GM04504 (cell line): ENCODE results near the gene OTUD5.

Experiments
- DNase-seq: peaks from one replicate; pipeline ENCODE4 v3.0.0-alpha.2; 2012; ENCODE audit warnings: low read depth

The OTUD5 gene

GRCh38 chrX:48972220-48973164 is 15.1 kb upstream of the OTUD5 start:
- no peak for DNase-seq

DNA sequence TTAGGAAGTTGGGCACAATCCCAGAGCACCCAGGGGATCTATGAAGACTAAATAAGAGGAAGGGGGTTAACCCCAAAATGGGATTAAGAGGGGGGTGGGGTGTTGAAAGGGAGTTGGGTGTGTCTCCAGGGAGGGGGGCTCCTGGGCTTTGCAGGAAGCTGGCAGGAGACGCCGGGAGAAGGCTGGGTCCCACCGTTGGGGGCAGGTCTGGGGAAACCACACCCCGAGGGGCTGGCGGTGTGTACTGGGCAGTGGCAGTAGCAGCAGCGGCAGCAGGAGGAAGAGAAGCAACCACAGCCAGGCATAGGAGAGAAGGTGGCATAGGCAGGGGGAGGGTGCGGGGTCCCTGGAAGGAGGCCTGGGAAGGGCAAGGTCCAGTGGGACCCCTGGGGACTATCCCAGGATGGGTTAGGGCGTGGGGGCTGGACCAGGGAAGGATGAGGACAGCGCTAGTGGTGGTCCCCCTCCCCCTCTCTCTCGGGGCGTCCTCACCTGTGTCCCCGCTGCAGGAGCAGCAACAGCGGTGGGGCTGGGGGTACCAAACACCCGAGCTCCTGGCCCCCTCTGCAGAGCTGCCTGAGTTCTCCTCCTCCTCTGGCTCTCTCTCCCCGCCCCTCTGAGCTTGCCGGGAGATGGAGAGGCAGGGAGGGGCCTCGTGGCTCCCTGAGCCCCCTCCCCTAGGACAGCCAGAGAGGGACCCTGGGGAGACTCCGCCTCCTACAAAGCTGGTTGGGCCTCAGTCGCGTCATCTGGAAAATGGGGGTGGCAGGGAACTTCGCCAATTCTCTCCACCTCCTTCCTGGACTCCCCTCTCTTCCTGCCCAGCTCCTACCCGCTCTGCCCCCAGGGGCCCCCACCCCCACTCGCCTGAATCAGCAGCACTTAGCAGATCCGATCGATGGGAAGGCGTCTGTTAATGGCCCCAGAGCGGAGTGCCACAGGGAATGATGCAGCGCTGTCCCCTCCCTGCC is 14.1 kb upstream of the OTUD5 start, which contains the start of gene KCND1:
Gene KCND1, minus strand, starts transcription at position 596 of the 971 bp plus-strand sequence. CDS start 1,573 bp downstream, outside the sequence.
- DNase-seq: no peak

- DNase-seq: no peak
These were observed 12.1 kb upstream of the OTUD5 start for GRCh38 chrX:48969471-48969870.

DNA sequence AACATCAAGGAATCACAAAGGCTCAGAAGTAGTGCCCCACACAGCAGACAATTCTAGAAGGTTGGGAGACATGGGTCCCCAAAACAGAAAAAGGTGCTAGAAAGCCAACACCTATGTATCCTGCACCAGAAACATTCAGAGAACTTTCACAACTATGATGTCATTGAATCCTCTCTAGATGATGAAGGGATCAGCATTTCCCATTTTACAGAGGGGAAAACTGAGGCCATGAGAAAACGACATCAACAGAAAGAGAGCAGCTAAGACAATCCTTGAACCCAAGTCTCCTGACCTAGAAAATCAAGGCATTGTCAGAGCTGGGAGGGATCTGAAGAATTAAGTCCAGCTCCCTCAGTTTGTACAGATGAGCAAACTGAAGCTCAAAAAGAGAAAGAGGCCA is 11.0 kb upstream of the OTUD5 start:
- DNase-seq: no peak

- DNase-seq: no peak
These were observed 9.6 kb upstream of the OTUD5 start for GRCh38 chrX:48966796-48967579.

DNA sequence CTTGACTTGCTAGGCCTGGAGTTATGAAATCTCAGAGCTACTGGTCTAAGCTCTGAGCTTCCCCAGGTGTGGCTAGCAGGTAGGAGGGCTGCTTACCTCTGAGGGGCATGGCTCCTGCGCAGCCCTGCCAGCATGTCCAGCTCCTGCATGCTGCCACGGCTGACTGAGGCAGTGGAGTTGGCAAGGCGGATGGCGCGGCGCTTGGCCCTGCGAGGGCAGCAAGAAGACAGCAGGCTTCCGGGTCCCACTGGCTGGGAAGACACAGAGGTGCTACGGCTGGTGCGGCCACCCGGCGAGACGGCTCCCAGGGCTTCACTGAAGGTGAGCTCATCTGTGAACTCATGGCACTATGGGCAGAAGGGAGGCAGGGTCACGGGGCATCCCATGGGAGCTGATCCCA is 8.6 kb upstream of the OTUD5 start:
- DNase-seq: no peak

DNA sequence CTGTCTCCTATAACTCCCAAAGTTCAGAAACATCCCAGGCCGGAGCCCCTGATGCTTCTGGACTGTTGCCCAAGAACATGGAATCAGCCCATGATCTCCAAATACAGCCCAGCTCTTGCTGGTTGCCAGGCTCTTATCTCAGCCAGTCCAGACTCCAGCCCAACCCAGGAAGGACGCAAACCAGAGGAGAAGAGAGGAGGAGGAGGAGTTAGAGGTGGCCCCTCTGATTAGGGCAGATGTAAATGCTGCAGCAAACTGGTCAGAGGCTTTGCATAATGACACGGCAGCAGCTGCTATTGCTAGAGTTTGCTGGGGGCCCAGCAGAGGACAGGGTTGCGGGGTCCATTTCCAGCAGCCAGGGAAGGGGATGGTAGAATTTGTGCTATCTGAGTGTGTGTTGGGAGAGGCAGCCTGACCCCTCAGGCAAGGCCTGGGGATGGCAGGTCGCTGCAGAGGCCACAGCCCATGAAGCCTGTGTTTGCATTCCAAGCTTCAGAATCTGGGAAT is 4.2 kb upstream of the OTUD5 start:
- no peak for DNase-seq

GRCh38 chrX:48960291-48960690 is 2.9 kb upstream of the OTUD5 start:
- DNase-seq: no peak

GRCh38 chrX:48958635-48959094 is 1.3 kb upstream of the OTUD5 start:
- DNase-seq: peak; percentile 45

- peak; percentile 95 for DNase-seq
These were observed 624 bp upstream of the OTUD5 start for GRCh38 chrX:48957827-48958634.

GRCh38 chrX:48956728-48957414 is 536 bp downstream of the OTUD5 start:
- no peak for DNase-seq

DNA sequence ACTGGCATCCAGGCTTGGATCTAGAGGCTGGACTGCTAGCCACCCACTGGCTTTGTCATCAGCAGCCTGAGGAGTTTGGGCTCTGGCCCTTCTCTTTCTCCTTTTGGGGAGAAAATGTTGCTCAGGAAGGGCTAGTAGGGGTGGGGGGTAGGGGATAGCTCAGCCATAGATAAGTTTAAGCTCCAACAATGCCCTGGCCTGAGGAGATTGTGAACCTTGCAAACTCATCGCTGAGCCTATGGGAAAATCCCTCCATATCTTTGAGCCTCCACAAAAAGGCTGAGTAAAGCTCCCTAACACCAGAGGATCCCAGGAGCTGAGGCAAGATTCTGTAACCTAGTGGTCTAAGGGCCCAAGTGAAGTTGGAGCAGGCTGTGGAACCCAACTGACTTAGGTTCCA is 8.8 kb downstream of the OTUD5 start:
- DNase-seq: no peak

DNA sequence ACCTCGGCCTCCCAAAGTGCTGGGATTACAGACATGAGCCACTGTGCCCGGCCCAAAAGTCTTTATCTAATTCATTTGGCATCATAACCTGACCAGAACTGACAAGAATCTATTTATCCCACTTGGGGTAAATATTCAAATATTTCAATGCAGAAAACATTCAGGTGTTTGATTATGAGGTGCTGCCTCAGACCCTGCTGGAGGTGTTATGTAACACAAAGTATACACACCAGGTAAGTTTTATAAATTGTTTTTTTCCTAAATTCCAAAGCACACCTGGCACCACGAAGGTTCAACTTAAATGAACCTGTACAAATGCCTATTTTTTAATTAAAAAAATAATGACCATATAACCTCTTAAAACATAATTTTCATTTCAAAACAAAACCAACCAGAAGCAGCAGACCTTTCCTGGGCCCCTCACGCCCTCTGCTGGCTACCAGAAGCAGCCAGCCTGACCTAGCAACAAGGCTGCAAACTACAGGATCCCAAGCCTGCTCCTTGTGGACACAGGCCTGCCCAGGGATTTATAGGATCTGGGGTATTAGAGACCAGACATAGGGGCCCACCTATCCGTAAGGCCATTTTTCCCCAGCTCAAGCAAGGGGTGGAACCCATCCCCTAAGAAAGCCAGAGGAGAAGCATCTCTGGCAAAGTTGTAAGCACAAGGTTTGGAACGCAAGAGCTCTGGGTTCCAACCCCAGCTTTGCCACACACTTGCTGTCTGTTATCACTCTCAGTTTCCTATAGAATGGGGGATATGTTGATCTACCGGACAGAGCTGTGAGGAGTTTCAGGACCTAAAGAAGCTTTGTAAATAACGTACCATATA is 11.7 kb downstream of the OTUD5 start:
- no peak for DNase-seq

- no peak for DNase-seq
These were observed 14.5 kb downstream of the OTUD5 start for GRCh38 chrX:48942895-48943294.

- DNase-seq: no peak
These were observed 16.9 kb downstream of the OTUD5 start for GRCh38 chrX:48940404-48940955.

DNA sequence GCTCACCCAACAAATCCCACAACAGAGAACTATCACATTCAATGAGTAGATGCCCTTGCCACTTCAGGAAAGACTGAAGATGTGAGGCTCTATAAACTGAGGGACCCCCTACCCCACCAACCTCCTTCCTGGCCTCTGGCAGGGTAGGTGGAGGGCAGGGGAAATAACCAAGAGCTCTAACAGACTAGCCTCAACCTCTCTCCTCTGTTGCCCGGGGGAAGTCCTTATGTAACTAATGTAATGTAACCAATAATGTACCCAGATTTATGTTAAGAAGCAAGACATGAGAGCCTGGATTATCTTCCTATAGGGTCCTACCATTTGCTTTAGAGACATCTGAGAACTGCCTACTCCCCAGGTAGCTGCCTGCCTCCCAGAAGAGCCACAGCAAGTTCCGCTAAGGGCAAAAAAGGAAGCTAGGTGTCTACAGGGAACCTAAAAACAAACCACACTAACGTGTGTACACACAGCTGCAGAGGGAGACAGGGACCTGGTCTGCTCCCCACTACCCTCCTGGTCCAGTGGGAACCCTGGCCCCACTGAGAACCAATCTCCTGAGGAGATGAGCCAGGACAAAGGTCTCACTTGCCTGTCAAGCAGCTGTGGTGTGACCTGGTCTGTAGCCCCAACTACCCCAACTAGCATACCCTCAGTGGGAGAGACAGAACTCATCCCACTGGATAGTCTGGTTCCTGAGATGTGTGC is 17.7 kb downstream of the OTUD5 start:
- no peak for DNase-seq

DNA sequence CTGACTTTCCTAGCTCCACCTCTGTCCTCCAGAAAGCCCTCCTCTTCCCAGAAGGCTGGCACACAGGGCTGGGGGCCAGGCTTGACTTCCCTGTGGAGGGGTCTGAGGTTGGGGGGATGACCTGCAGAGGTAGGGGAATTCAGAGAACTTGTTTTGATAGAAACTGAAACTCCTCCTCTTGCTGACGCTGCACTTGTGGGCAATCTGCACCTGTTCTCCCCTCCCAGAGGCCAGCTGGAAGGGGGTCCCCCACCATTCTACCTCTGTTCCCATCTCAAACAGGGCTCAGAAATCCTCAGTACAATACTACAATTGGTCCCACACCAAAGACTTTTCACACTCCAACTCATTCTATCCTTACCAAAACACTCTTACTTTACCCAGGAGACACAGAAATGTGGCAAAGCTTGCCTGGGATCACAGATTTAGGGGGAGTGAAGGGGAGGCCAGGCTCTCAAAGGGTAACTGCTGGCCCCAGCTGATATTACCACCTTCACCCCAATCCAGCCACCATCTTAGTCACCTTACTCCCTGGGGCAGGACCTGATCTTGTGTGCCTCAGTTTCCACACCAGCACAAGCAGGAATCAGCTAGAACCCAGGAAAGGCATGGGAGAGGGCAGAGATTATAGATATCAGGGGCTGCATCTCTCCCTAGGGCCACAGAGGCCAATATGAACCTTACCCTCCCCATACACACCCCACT is 18.5 kb downstream of the OTUD5 start:
- DNase-seq: no peak
